ENCODE results near the gene SMOC2.

SMOC2 gene

DNA sequence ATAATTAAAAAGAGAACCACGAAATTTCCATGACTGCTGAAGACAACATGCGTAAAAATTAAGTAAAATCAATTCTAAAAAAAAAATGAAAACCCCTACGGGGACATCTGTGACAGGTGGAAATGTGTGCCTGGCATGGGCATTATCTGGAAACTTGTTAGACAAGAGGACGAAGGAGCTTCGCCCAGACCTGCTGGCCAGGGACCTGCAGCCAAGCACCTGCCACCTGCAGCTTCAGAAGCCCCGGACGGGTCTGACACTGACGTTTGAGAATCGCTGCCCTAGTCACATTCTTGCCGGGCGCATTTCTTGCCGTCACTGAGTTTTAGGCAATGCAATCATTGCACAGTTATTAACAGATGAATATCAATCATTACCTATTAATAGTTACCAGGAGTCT lies 140.3 kb downstream of the SMOC2 start:
- DNase-seq = no peak

GRCh38 chr6:168581706-168582105 lies 140.7 kb downstream of the SMOC2 start:
- DNase-seq = no peak

DNA sequence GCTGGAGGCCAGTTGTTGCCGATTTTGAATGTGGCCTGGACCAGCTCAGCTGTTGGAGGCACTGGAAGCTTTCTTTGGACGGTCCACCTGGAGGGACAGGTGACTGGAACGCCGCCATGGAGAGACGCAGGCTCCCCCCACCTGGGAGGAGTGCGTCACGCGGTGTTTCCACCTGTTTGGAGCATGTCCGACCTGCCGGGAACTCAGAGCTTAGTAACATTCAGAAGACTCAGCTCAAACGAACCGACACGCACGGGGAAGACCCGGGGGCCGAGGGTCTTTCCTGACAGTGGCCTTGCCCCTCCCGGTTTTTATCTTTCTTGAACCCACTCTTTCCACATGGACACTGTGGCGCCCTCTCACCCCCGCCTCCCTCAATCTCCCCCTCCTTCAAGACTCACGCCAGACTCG lies 141.6 kb downstream of the SMOC2 start:
- no peak for DNase-seq

- no peak for DNase-seq
Measured at GRCh38 chr6:168583126-168583525, 142.1 kb downstream of the SMOC2 start.

DNA sequence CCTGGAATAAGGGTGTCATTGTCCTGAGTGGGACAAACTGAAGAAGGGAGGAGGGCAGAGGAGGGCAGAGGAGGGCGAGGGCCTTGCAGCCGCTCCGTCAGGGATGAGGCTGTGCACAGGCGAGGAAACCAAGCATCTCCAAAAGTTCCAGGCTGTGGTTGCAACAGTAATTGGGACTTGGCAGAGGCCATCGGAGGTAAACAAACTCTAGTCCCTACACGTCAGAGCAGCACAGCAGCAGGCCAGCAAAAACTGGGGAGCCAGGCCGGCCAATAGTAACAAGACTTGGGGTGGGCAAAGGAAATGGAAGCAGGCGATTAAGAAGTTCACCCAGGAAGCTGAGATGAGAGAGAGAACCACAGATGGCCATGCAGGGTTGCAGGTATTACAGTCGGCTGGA lies 142.8 kb downstream of the SMOC2 start:
- no peak for DNase-seq

DNA sequence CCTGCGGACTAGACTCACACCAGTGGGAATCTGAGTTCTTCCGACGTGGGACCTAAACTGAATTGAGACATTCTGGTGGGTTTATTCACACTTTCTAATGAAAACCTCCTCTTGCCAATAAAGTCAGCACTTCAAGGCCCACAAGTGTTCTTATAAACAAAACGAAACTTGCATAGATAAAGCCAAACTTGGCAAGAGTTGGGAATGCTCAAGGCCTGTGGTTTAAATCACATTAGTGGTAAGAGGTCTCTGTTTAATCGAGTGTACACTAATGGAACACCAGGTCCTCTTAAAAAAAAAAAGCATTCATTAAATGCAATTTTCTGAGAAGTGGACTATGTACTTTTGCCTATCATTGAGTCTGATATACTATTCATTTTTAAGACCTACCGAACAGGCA lies 143.3 kb downstream of the SMOC2 start:
- no peak for DNase-seq

- DNase-seq = no peak
Measured at GRCh38 chr6:168584671-168585070, 143.7 kb downstream of the SMOC2 start.

DNA sequence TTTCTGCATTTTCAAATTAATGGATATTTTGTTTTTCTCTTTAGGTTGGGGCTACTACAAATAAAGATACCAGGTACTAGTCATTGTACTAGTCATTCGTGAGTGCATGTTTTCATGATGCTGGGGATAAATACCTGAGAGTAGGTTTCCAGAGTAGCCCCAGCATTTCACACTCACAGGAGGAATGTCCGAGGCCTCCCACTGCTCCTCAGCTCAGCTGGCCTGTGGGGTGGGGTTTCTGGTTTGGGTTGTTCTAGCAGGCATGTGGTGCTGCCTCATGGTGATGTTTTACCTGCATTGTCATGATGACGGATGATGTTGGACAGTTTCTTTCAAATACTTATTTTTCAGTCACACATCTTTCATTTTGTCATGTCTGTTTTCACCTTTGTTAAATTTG lies 144.5 kb downstream of the SMOC2 start:
- DNase-seq = no peak

DNA sequence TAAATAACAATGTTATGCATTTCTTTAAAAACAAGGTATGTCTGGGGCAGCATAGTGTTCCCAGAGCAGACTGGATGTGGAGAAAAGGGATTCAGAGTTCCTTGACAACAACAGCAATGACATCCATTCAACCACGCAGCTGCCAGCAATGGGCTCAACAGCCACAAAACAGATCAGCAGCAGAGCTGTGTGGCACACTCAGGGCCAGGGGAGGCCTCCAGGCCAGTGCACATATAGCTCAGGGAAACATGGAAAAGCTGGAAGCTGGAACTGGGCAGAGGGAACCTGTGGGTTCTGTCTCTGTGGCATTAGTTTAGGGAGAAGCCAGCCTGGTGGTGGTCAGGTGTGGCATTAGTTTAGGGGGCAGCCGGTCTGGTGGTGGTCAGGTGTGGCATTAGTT lies 148.3 kb downstream of the SMOC2 start:
- no peak for DNase-seq

- no peak for DNase-seq
Measured at GRCh38 chr6:168590406-168590805, 149.4 kb downstream of the SMOC2 start.

DNA sequence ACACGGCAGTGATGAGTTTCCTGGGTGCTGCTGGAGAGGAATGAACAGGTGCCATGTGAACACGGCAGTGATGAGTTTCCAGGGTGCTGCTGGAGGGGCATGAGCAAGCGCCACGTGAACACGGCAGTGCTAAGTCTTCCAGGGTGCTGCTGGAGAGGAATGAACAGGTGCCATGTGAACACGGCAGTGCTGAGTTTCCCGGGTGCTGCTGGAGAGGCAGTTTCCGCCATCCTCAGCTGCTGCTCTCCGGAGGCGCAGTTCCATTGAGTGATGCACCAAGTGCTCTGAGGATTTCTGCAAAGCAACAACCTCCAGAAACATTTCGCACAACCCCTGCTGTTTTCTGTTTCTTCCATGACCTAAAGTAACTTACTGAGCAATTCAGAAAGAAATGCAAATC lies 155.4 kb downstream of the SMOC2 start:
- no peak for DNase-seq

GRCh38 chr6:168597471-168597875 lies 156.5 kb downstream of the SMOC2 start:
- DNase-seq = no peak

GRCh38 chr6:168598251-168599117 lies 157.5 kb downstream of the SMOC2 start:
- no peak for DNase-seq

DNA sequence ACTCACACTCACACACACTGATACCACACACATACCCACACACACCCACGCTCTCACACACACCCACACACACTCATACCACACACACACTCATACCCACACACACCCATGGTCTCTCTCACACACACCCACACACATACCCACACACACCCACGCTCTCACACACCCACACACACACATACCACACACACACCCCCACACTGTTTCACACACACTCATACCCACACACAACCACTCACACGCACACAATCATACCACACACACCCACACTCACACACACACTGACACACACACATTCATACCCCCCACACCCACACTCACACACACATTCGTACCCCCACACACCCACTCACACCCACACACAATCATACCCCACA lies 158.1 kb downstream of the SMOC2 start:
- DNase-seq = no peak

GRCh38 chr6:168599769-168600330 lies 158.9 kb downstream of the SMOC2 start:
- DNase-seq = no peak

DNA sequence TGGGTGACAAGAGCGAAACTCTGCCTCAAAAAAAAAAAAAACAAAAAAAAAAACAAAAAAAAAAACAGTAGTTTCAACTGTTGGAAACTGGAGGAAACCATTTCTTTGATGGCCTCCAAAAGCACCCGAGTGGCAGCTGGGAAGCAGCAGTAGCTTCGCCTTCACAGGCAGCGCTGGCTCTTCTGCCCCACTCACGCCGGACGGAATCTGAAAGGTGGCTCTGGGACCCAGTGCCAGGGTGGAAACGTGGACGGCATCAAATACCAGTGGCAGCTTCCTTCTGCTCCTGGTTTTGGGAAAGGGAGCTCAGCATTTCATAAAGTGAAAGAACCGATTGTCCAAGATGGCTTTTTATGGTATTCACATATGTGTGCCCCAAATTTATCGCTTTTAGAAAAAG lies 159.4 kb downstream of the SMOC2 start:
- DNase-seq = no peak

DNA sequence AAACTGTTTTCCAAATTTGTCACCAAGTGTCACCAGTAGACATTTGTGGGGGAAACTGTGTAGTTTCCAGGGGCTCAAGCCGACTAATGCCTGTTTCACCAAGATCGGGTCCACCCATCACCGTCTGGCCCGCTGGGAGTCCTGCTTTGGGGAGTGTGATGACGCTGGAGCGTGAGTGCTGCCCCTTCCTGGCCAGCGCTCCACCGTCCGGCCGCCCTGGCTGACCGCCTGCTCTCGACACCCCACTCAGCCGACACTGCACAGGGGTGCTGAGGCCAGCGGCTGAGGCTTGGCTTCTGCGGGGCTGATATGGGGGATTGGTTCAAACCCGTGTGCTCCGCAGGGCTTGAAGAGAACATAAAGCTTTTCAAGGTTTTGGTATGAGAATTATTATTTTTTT lies 160.1 kb downstream of the SMOC2 start:
- DNase-seq = no peak

DNA sequence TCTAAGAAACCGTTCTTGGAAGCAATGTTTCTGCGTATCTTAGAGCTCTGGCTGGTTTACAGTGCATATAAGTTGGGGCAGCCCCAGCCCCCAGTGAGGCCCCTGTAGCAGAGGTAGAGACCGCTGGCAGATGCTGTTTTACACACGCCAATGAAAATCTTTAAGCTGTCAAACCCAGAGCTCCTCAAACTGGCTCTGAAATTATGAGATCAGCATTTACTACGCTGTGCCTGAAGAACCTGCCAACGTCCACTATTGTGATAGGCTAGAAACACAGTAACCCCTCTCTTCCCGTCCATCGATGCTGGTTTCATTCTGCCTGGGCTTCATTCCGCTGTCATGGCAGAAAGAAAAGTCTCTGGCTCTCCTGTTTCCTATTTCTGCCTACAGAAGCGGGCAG lies 160.6 kb downstream of the SMOC2 start:
- no peak for DNase-seq

- DNase-seq = no peak
Measured at GRCh38 chr6:168602576-168602975, 161.6 kb downstream of the SMOC2 start.

GRCh38 chr6:168603234-168603633 lies 162.2 kb downstream of the SMOC2 start:
- no peak for DNase-seq

DNA sequence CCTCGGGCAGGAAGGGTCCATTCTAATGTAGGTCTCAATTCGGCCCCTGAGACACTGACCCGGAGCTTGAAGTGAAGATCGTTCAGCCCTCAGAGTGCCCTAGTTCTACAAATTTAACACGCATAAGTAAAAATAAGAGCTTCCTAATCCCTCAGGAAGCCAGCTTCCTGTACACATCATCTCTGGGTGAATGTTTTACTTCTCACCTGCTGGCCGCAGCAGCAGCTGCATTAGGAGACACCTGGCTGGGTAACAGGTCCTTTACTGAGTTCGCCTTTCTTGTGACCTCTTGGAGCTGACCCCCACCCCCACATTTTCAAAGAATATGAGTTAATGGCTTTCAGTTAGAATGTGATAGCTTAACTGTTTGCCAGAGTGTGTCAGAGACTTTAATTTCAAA lies 165.0 kb downstream of the SMOC2 start:
- DNase-seq = no peak

DNA sequence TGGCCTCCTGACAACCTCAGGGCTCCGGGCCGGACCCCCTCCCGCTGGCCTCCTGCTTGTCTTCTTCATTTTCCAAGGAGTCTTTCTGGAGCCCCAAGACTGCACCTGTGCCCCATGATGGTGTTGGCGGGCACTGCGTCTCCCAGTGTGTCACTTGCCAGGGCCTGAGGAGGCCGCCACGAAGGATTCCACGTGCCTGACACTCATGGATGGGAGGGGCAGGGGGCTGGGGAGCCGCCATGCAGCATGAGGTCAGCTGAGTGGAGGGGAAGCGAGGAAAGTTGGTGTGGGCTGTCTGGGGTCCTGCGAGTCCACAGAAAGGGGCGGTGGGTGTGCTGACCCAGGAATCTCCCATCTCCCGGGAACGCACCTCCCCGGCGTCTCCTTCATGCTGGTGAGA lies 165.7 kb downstream of the SMOC2 start:
- no peak for DNase-seq

DNA sequence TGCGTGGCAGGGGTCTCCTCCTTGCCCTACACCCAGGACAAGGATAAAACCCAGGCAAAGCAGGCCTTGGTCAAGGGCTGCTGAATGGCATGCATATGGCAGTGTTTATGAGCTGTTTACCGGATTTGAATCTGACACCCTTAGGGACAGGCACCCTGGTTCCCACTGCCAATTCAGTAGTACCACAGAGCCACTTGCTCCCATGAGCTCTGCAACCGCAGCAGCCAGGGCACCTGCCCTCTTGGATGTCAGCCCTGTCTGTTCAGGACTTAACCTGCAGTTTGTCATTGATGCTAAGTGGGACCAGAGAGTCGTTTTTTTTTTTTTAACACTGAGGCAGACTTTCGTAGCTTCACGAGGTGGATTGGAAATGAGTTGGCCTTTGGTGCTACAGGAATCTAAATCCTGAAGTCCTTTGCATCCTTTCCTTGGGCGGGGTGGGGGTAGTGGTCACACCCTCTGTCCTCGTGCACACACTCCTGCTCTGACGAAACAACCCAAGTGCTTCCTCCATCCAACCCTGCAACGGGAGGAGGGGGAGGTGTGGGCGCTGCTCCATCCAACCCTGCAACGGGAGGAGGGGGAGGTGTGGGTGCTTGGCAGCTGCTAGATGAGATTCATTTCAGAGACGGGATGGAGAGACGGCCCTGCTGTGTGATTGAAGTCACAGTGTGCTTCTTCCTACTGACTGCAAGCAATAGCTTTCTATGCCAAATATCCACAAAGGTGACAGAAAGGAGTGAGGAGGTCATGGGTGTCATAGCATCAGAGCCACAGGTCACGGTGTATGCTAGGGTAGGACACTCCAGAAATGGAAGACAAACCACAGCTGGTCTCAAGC lies 166.5 kb downstream of the SMOC2 start:
- no peak for DNase-seq

- no peak for DNase-seq
Measured at GRCh38 chr6:168608113-168608400, 167.1 kb downstream of the SMOC2 start.

Data from activated T-cell treated with anti-CD3 and anti-CD28 coated beads, Interleukin-2, amount 50 U/mL, for 48 hours (primary cell).